DOHH2 (cell line): ENCODE results near the gene PCYOX1L.

ENCODE experiments used
- H3F3A ChIP-seq: fragments of 200-600 bp; sonication (generic), shearing (Covaris generic); 2 replicates; pipeline ENCODE4 v1.6.0; 2016; ENCODE audit warnings: antibody characterized with exemption, mild to moderate bottlenecking; ENCODE audit not compliant: control insufficient read depth, insufficient read depth
- H3K27ac ChIP-seq: fragments of 200-600 bp; sonication (generic); 2 replicates; pipeline ENCODE4 v1.5.1; 2014; ENCODE audit warnings: low read depth, mild to moderate bottlenecking, low read length, moderate library complexity
- H3K27me3 ChIP-seq: fragments of 200-600 bp; sonication (generic); 2 replicates; pipeline ENCODE4 v1.6.1; 2014; ENCODE audit warnings: mild to moderate bottlenecking, low read length, mixed read lengths; ENCODE audit not compliant: control insufficient read depth
- H3K36me3 ChIP-seq: fragments of 200-600 bp; sonication (generic); 2 replicates; pipeline ENCODE4 v1.6.1; 2014; ENCODE audit warnings: mild to moderate bottlenecking, low read length, moderate library complexity, mixed read lengths; ENCODE audit not compliant: control insufficient read depth
- H3K4me1 ChIP-seq: fragments of 200-600 bp; sonication (generic); 2 replicates; pipeline ENCODE4 v1.6.1; 2014; ENCODE audit warnings: mild to moderate bottlenecking, low read length, mixed read lengths; ENCODE audit not compliant: control insufficient read depth
- H3K4me2 ChIP-seq: fragments of 200-600 bp; sonication (generic); 2 replicates; pipeline ENCODE4 v1.6.0; 2014; ENCODE audit warnings: mild to moderate bottlenecking, low read length, moderate library complexity
- H3K4me3 ChIP-seq: fragments of 200-600 bp; sonication (generic); 2 replicates; pipeline ENCODE4 v1.5.1; 2014; ENCODE audit warnings: mild to moderate bottlenecking, low read length, mixed read lengths
- H3K79me2 ChIP-seq: fragments of 200-600 bp; sonication (generic); 2 replicates; pipeline ENCODE4 v1.6.1; 2014; ENCODE audit warnings: mild to moderate bottlenecking, low read length, mixed read lengths; ENCODE audit not compliant: control insufficient read depth
- H3K9me2 ChIP-seq: fragments of 200-600 bp; sonication (generic); replicated peaks from 2 replicates; pipeline ENCODE4 v1.6.1; 2014; ENCODE audit warnings: mild to moderate bottlenecking, low read length, mixed read lengths; ENCODE audit not compliant: control insufficient read depth
- H3K9me3 ChIP-seq: fragments of 200-600 bp; sonication (generic); 2 replicates; pipeline ENCODE4 v1.6.1; 2014; ENCODE audit warnings: antibody characterized with exemption, low read length, mixed read lengths; ENCODE audit not compliant: control insufficient read depth, insufficient read depth
- H4K20me1 ChIP-seq: fragments of 200-600 bp; sonication (generic); 2 replicates; pipeline ENCODE4 v1.6.0; 2014; ENCODE audit warnings: low read depth, mild to moderate bottlenecking, antibody characterized with exemption, low read length, moderate library complexity; ENCODE audit not compliant: control insufficient read depth, insufficient read depth
- EZH2phosphoT487 ChIP-seq: fragments of 200-600 bp; sonication (generic); IDR thresholded peaks from 2 replicates; pipeline ENCODE4 v1.6.1; 2017; ENCODE audit warnings: borderline replicate concordance, mild to moderate bottlenecking, antibody characterized with exemption, low read length, moderate library complexity, mixed read lengths
- TF ChIP-seq, protein P1 (sequence below): fragments of 200-600 bp; sonication (generic); IDR thresholded peaks from one replicate; pipeline ENCODE4 v1.5.1; 2014; ENCODE audit warnings: antibody characterized with exemption, mild to moderate bottlenecking, low read depth, low read length; ENCODE audit not compliant: poor library complexity, severe bottlenecking

Gene PCYOX1L

GRCh38 chr5:149364719-149365118 is 6.9 kb downstream of the PCYOX1L start:
- H3K27me3 ChIP-seq, result no peaks in the 10 kb centered on the region
- no peaks in the 10 kb centered on the region for H3K9me3 ChIP-seq
- TF ChIP-seq, protein P1, sequence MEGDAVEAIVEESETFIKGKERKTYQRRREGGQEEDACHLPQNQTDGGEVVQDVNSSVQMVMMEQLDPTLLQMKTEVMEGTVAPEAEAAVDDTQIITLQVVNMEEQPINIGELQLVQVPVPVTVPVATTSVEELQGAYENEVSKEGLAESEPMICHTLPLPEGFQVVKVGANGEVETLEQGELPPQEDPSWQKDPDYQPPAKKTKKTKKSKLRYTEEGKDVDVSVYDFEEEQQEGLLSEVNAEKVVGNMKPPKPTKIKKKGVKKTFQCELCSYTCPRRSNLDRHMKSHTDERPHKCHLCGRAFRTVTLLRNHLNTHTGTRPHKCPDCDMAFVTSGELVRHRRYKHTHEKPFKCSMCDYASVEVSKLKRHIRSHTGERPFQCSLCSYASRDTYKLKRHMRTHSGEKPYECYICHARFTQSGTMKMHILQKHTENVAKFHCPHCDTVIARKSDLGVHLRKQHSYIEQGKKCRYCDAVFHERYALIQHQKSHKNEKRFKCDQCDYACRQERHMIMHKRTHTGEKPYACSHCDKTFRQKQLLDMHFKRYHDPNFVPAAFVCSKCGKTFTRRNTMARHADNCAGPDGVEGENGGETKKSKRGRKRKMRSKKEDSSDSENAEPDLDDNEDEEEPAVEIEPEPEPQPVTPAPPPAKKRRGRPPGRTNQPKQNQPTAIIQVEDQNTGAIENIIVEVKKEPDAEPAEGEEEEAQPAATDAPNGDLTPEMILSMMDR, result no peak
- no peak for TF ChIP-seq EZH2phosphoT487
- H3K4me1 ChIP-seq, result peaks cover 4% of the 10 kb centered on the region
- H3K9me2 ChIP-seq, result no peaks in the 10 kb centered on the region
- peaks cover 45% of the 10 kb centered on the region for H3K36me3 ChIP-seq
- H3F3A ChIP-seq, result no peaks in the 10 kb centered on the region; the same call in 1 of the 2 replicates
- no peak overlapping the region for H3K4me2 ChIP-seq
- peaks cover 7% of the 10 kb centered on the region for H3K79me2 ChIP-seq
- H4K20me1 ChIP-seq, result no peaks in the 10 kb centered on the region
- H3K27ac ChIP-seq, result no peak overlapping the region
- no peak overlapping the region for H3K4me3 ChIP-seq

GRCh38 chr5:149365418-149365817 is 7.6 kb downstream of the PCYOX1L start:
- H3K36me3 ChIP-seq, result peaks cover 41% of the 10 kb centered on the region
- no peak overlapping the region for H3K4me2 ChIP-seq
- no peak overlapping the region for H3K4me3 ChIP-seq
- H3K79me2 ChIP-seq, result peaks cover 1% of the 10 kb centered on the region; the same call in 1 of the 2 replicates
- no peaks in the 10 kb centered on the region for H3K9me2 ChIP-seq
- H3K9me3 ChIP-seq, result no peaks in the 10 kb centered on the region
- no peaks in the 10 kb centered on the region for H3K27me3 ChIP-seq
- H4K20me1 ChIP-seq, result no peaks in the 10 kb centered on the region
- H3K4me1 ChIP-seq, result no peaks in the 10 kb centered on the region
- no peak for TF ChIP-seq EZH2phosphoT487
- TF ChIP-seq, protein P1, result no peak
- no peaks in the 10 kb centered on the region for H3F3A ChIP-seq
- H3K27ac ChIP-seq, result no peak overlapping the region

- Histone ChIP-seq H3F3A (no peaks in the 10 kb centered on the region), H4K20me1 (no peaks in the 10 kb centered on the region; the same call in 1 of the 2 replicates), H3K27ac (no peak overlapping the region), H3K9me2 (no peaks in the 10 kb centered on the region), H3K4me3 (no peak overlapping the region), H3K36me3 (peaks cover 49% of the 10 kb centered on the region), H3K4me2 (no peak overlapping the region), H3K4me1 (no peaks in the 10 kb centered on the region), H3K79me2 (no peaks in the 10 kb centered on the region), H3K27me3 (no peaks in the 10 kb centered on the region), H3K9me3 (no peaks in the 10 kb centered on the region)
- TF ChIP-seq EZH2phosphoT487, result no peak
- TF ChIP-seq, protein P1, result no peak
These were observed 8.4 kb downstream of the PCYOX1L start for GRCh38 chr5:149366169-149366729.
